Measurements from ENCODE around the gene CLDN20.

GRCh38 chr6:155263373-155264063 is at the start of gene CLDN20:
- no peak for TF ChIP-seq CTCF (IDR thresholded peaks at IDR 0.05)
- no peak for TF ChIP-seq POLR2A (IDR thresholded peaks at IDR 0.05)
